ENCODE measurements around the gene PTGR3.

Gene PTGR3

DNA sequence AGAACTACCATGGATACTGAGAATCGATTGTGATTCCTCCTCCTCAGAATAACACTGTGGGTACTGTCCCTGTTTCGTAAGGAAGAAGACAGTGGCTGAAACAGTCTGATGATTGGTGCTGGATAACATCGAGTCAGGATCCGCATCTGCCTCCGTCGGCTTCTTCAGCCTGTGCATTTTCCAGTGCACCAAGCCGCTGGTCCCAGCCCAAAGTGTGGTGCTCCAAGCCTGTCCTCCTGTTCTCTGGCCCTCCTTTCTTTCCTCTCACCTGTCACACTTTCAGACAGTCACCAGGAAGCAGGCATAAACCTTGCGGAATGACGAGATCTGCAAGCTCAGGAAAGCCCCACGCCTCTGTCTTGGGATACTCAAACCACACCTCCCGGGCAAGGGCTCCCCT lies 30.6 kb downstream of the PTGR3 start:
- H3K4me3 ChIP-seq (ENCODE audit: low read length): no peak overlapping the region

GRCh38 chr18:75176849-75177248 lies 32.1 kb downstream of the PTGR3 start:
- no peak overlapping the region for H3K4me3 ChIP-seq (ENCODE audit: low read length)
- TF ChIP-seq CTCF (conservative IDR thresholded peaks at IDR 0.05; ENCODE audit: low read length): no peak
- DNase-seq (ENCODE audit: low read depth): no peak

More for the DNA sequence above, 30.6 kb downstream of the PTGR3 start:
- no peak for TF ChIP-seq CTCF (conservative IDR thresholded peaks at IDR 0.05; ENCODE audit: low read length)
- no peak for DNase-seq (ENCODE audit: low read depth)

DNA sequence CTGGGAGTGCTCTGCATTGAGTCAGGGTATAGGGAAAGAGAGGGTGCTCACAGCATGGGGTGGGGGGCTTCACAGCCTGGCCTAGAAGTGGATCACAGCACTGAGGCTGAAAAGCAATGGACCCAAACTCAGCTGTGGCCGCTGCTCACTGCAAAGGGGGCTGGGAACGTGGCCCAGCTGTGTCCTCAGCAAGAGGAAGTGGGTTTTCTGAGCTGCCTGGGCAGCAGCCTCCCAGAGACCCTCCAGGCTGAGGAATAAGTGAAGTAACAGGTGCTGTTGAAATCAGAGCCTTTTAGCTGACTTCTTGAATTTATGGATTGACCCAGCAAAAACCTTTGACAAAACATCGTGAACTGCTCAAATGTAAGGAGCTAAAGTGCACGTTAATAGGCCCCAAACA lies 35.2 kb downstream of the PTGR3 start:
- no peak for TF ChIP-seq CTCF (conservative IDR thresholded peaks at IDR 0.05; ENCODE audit: low read length)
- no peak overlapping the region for H3K4me3 ChIP-seq (ENCODE audit: low read length)
- DNase-seq (ENCODE audit: low read depth): no peak

GRCh38 chr18:75173125-75173432 lies 35.9 kb downstream of the PTGR3 start:
- DNase-seq (ENCODE audit: low read depth): no peak
- H3K4me3 ChIP-seq (ENCODE audit: low read length): no peak overlapping the region
- no peak for TF ChIP-seq CTCF (conservative IDR thresholded peaks at IDR 0.05; ENCODE audit: low read length)

GRCh38 chr18:75172299-75173124 lies 36.4 kb downstream of the PTGR3 start:
- H3K4me3 ChIP-seq (ENCODE audit: low read length): no peak overlapping the region
- no peak for TF ChIP-seq CTCF (conservative IDR thresholded peaks at IDR 0.05; ENCODE audit: low read length)
- DNase-seq (ENCODE audit: low read depth): no peak

GRCh38 chr18:75170916-75171315 lies 38.0 kb downstream of the PTGR3 start:
- TF ChIP-seq CTCF (conservative IDR thresholded peaks at IDR 0.05; ENCODE audit: low read length): no peak
- H3K4me3 ChIP-seq (ENCODE audit: low read length): no peak overlapping the region
- DNase-seq (ENCODE audit: low read depth): no peak

DNA sequence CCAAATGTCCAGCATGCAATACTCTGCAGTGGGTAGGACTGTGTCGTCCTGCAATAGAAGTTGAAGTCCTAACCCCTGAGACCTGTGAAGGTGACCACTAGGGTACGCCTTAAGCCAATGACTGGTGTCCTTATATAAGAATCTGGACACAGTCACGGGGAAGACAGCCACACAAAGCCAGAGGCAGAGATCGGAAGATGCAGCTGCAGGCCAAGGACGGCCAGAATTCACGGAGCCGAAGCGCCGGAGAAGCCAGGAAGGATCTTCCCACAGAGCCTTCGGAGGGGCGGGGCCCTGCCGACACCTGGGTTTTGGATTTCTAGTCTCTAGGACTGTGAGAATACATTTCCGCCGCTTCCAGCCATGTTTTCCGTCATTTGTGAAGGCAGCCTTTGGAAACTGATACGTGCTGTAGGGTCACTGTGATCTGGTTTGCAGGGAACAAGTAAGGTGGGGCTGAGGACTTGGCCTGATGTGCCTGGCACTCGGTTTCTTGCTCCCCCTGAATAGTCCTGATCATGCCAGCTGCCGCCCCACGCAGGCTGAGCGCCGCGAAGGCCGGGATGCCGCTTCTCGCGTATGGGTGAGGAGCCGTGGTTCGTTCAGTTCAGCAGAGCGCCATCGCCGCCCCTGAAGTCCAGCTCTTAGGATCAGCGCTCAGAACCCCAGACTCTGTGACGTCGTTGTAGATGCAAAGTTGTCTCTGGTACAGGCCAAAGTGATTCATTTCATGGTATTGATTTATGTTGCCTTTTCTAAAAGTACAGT lies 38.7 kb downstream of the PTGR3 start:
- no peak for TF ChIP-seq CTCF (conservative IDR thresholded peaks at IDR 0.05; ENCODE audit: low read length)
- no peak for DNase-seq (ENCODE audit: low read depth)
- H3K4me3 ChIP-seq (ENCODE audit: low read length): no peak overlapping the region

Measured in AG10803 (cell line).